ENCODE data around the gene KCNQ2. TPM values are rescaled to one million over a fixed set of nuclear protein-coding genes. Genes with fewer than 3 reads are reported as not detected.
A peak's percentile ranks its signal among the peaks of the same experiment; 100 is the strongest.

KCNQ2 gene
- total and polyA plus RNA-seq, 4 donors: not detected

- Histone ChIP-seq H3K27me3 (ENCODE audit: control insufficient read depth in 4 of 4, insufficient read depth in 4 of 4, low read length in 3 of 4) (no peaks in the 10 kb centered on the region), H3K27ac (ENCODE audit: low read depth in 1 of 2, low read length in 2 of 2) (no peak overlapping the region), H3K9me3 (ENCODE audit: control insufficient read depth in 4 of 4, low read length in 3 of 4) (no peaks in the 10 kb centered on the region), H3K4me1 (ENCODE audit: control insufficient read depth in 4 of 4, insufficient read depth in 4 of 4, low read length in 3 of 4) (peaks cover 2 to 19% (median 6%) of the 10 kb centered on the region in 4 donors), H3K9ac (ENCODE audit: low read depth in 1 of 2, low read length in 2 of 2) (peak overlapping the region in 1 of 2 donors; percentile 14), H3K36me3 (ENCODE audit: control insufficient read depth in 4 of 4, insufficient read depth in 3 of 4, low read depth in 1 of 4, low read length in 3 of 4) (no peaks in the 10 kb centered on the region), H3K4me3 (ENCODE audit: low read depth in 1 of 3, low read length in 3 of 3) (no peak overlapping the region)
- 68% methylated on average over 32 of the region's 32 CpGs for WGBS
- DNase-seq (ENCODE audit: low spot score): no peak
- no peak for TF ChIP-seq FOXA1 (IDR thresholded peaks at IDR 0.05)
- TF ChIP-seq JUND (IDR thresholded peaks at IDR 0.05): no peak
- no peak for TF ChIP-seq HNF4G (IDR thresholded peaks at IDR 0.05)
- TF ChIP-seq RAD21 (IDR thresholded peaks at IDR 0.05): no peak
- TF ChIP-seq ATF3 (IDR thresholded peaks at IDR 0.05): no peak
- no peak for TF ChIP-seq FOXA2 (IDR thresholded peaks at IDR 0.05)
- TF ChIP-seq ZBTB33 (IDR thresholded peaks at IDR 0.05): no peak
- no peak for TF ChIP-seq EGR1 (IDR thresholded peaks at IDR 0.05; ENCODE audit: low read depth in 2 of 2)
- no peak for TF ChIP-seq YY1 (IDR thresholded peaks at IDR 0.05)
- TF ChIP-seq CTCF (IDR thresholded peaks at IDR 0.05; ENCODE audit: low read depth, low read length, missing input control): no peak
- no peak for TF ChIP-seq RXRA (IDR thresholded peaks at IDR 0.05)
- TF ChIP-seq HNF4A (conservative IDR thresholded peaks at IDR 0.05): no peak
- no peak for TF ChIP-seq GABPA (IDR thresholded peaks at IDR 0.05 in 1 of 2, conservative IDR thresholded peaks at IDR 0.05 in 1 of 2)
- TF ChIP-seq NR2F2 (IDR thresholded peaks at IDR 0.05): no peak
Observed at GRCh38 chr20:63518946-63519667, 46.7 kb upstream of the KCNQ2 start.

- H3K9me3 ChIP-seq (ENCODE audit: control insufficient read depth in 4 of 4, low read length in 3 of 4): no peaks in the 10 kb centered on the region
- DNase-seq (ENCODE audit: low spot score): no peak
- H3K4me1 ChIP-seq (ENCODE audit: control insufficient read depth in 4 of 4, insufficient read depth in 4 of 4, low read length in 3 of 4): peaks cover 2 to 19% (median 6%) of the 10 kb centered on the region in 4 donors
- no peaks in the 10 kb centered on the region for H3K36me3 ChIP-seq (ENCODE audit: control insufficient read depth in 4 of 4, insufficient read depth in 3 of 4, low read depth in 1 of 4, low read length in 3 of 4)
- no peaks in the 10 kb centered on the region for H3K27me3 ChIP-seq (ENCODE audit: control insufficient read depth in 4 of 4, insufficient read depth in 4 of 4, low read length in 3 of 4)
- H3K9ac ChIP-seq (ENCODE audit: low read depth in 1 of 2, low read length in 2 of 2): no peak overlapping the region
- no peak overlapping the region for H3K27ac ChIP-seq (ENCODE audit: low read depth in 1 of 2, low read length in 2 of 2)
- TF ChIP-seq MAX (IDR thresholded peaks at IDR 0.05): no peak
- no peak overlapping the region for H3K4me3 ChIP-seq (ENCODE audit: low read depth in 1 of 3, low read length in 3 of 3)
- WGBS: 79% methylated on average over 20 of the region's 20 CpGs
Observed at GRCh38 chr20:63518351-63518861, 46.0 kb upstream of the KCNQ2 start.
